ENCODE measurements around the gene DPH2.

DPH2 gene

GRCh38 chr1:44000122-44000665, 30.4 kb downstream of the DPH2 start:
- DNase-seq (ENCODE audit: low read depth), result no peak

GRCh38 chr1:44002165-44002564, 32.4 kb downstream of the DPH2 start:
- no peak for DNase-seq (ENCODE audit: low read depth)

GRCh38 chr1:44002606-44003157, 32.9 kb downstream of the DPH2 start:
- no peak for DNase-seq (ENCODE audit: low read depth)

GRCh38 chr1:44008259-44008658, 38.4 kb downstream of the DPH2 start:
- no peak for DNase-seq (ENCODE audit: low read depth)

DNA sequence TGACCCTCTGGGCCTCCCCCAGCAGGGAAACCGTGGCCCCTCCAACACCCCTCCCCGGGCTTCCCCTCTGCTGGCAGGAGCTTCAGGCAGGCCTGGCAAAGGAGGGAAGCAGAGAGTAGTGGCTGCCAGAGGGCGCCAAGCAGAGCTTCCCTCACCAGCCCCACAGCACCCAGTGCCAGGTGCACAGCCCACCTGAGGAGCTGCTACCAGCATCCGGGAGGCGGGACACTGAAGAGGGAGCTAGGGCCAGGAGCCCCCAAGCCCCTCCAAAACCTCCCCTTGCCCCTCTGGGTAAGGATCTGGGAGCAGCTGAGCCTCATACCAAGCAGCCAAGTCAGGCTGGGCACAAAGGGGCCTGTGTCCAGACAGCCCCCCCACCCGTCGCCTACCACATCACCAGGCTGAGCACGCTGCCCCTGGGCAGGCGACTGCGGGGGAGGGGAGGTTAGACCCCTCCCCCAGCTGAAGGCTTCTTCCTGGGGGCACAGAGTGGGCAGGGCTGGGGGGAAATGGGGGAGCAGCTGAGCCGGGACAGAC, 41.2 kb downstream of the DPH2 start:
- DNase-seq (ENCODE audit: low read depth), result no peak

DNA sequence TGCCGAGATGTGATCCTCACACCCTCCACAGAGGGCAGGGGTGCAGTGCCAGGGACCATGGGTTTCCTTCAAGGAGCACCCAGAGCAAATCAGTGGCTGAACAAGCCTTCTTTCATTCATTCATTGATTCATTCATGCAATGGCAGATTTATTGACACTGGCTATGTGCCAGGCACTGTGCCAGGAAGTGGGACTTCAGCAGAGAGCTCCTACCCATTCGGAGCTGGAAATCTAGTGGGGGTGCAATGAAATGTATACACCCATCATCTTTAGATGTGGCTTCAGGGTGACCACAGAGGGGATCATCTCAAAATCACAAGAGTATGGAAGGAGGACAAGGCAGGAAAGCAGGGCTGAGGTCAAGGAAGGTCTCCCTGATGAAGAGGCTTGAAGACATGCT, 42.6 kb downstream of the DPH2 start:
- no peak for DNase-seq (ENCODE audit: low read depth)

GRCh38 chr1:44012941-44013609, 43.3 kb downstream of the DPH2 start:
- no peak for DNase-seq (ENCODE audit: low read depth)

- no peak for DNase-seq (ENCODE audit: low read depth)
Observed at GRCh38 chr1:44013949-44014348, 44.1 kb downstream of the DPH2 start.

DNA sequence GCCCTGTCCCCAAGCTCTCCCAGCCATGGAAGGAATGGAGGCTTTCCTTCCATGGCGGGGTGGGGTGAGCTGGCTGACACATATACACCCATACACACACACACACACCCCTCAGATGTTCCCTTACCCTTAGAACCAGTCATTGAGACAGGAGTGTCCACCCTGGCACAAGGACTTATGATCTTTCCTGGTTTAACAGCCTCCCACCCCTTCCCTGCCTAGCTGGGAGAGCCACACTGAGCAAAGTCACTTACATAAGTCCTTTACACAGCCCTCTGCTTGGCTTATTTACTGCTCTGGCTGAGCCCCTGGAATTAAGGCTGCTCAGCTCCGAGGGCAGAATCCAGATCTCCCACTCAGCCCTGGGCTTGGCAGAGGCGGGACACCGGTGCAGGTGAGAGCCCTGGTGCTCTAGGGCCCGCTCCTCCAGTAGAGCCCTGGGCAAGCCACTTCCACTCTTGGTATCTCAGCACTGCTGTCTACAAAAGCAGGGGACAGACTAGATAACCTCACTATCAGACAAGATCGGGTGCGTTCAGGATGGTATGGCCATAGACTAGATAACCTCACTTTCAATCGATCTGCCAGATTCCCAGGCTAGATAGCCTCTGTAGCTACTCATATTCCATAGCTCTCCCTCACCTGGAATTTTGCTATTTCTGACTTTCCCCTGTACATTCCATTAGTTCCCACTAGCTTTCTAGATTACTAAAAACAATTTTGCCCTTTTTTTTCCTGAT, 44.7 kb downstream of the DPH2 start:
- no peak for DNase-seq (ENCODE audit: low read depth)

GRCh38 chr1:44015206-44015605, 45.4 kb downstream of the DPH2 start:
- no peak for DNase-seq (ENCODE audit: low read depth)

- DNase-seq (ENCODE audit: low read depth), result no peak
Observed at GRCh38 chr1:44016041-44016889, 46.5 kb downstream of the DPH2 start.

- no peak for DNase-seq (ENCODE audit: low read depth)
Observed at GRCh38 chr1:44016890-44017400, 47.1 kb downstream of the DPH2 start.

GRCh38 chr1:44019466-44019948, 49.7 kb downstream of the DPH2 start:
- no peak for DNase-seq (ENCODE audit: low read depth)

- DNase-seq (ENCODE audit: low read depth), result no peak
Observed at GRCh38 chr1:44020464-44020863, 50.7 kb downstream of the DPH2 start.

- DNase-seq (ENCODE audit: low read depth), result no peak
Observed at GRCh38 chr1:44021156-44021555, 51.3 kb downstream of the DPH2 start.

DNA sequence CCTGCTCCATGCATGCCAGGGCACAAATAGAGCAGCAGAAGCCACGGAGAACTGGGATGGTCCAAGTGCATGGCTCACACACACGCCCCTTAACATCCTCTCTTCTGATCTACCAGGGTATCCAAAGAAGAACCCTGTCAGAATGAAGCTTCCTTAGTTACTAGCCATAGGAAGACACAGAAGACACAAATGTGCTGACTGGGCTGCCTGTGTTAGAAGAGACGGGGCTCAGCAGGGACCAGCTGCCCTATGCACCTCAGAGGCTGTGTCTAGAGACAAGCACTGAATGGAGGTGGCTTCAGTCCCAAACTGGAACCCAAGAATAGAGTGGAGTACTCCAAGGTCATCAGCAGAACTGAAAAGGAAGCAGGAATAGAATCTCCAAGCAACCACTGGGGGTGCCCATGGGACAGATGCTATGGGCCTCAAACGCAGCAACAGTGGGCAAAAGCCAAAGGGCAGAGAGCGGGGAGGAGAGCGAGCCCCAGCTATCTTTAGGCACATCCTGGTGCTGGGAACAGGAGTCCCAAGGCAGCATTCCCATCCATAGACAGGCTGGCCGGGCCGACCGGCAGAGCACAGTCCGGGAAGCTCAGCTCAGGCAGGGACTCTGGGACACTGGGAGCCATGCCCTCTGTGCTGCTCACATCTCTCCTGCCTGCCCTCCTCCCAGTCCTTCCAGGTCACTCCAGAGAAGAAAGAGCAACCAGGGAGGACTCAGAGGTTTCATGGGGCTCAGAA, 51.9 kb downstream of the DPH2 start:
- no peak for DNase-seq (ENCODE audit: low read depth)
